Natural killer cell (primary cell): ENCODE data around the gene RTL5. TPM values are rescaled to one million over a fixed set of nuclear protein-coding genes. Genes with fewer than 3 reads are reported as not detected.

Experiments
- ATAC-seq, 3 donors: fragments of 150-1000 bp in 2 of 3; fragments of 200-7000 bp in 1 of 3; cut with Tn5 transposase; 1 replicate in 1 of 3; 2 replicates in 2 of 3; pipeline ENCODE4 v1.10.0; 2021; ENCODE audit warnings: mild to moderate bottlenecking in 2 of 3, moderate library complexity in 2 of 3
- DNase-seq, 2 donors: peaks; one replicate each; pipeline versions ENCODE4 v3.0.0 to v3.0.0-alpha.2; 2013 to 2021; ENCODE audit warnings: mixed read lengths in 1 of 2
- H3K27ac ChIP-seq: one replicate; pipeline ENCODE4 v1.5.1; 2013; ENCODE audit warnings: mild to moderate bottlenecking, low read length
- H3K27me3 ChIP-seq: one replicate; pipeline ENCODE4 v1.6.1; 2013; ENCODE audit warnings: low read length; ENCODE audit not compliant: control insufficient read depth, insufficient read depth
- H3K36me3 ChIP-seq: one replicate; pipeline ENCODE4 v1.6.1; 2013; ENCODE audit warnings: low read length; ENCODE audit not compliant: control insufficient read depth, insufficient read depth
- H3K4me1 ChIP-seq: one replicate; pipeline ENCODE4 v1.6.1; 2013; ENCODE audit warnings: low read length; ENCODE audit not compliant: control insufficient read depth, insufficient read depth
- H3K4me3 ChIP-seq: one replicate; pipeline ENCODE4 v1.5.1; 2013; ENCODE audit warnings: low read length
- H3K9me3 ChIP-seq: one replicate; pipeline ENCODE4 v1.6.1; 2013; ENCODE audit warnings: low read length; ENCODE audit not compliant: control insufficient read depth, insufficient read depth
- H3K27ac Mint-ChIP-seq, 2 donors: one replicate each; pipeline ENCODE4 v1.8.0; 2022; ENCODE audit warnings: mild to moderate bottlenecking in 2 of 2, mixed read lengths in 2 of 2, moderate library complexity in 1 of 2
- H3K27me3 Mint-ChIP-seq, 2 donors: one replicate each; pipeline ENCODE4 v1.8.0; 2022; ENCODE audit warnings: low read depth in 2 of 2, mixed read lengths in 2 of 2
- H3K36me3 Mint-ChIP-seq: one replicate; pipeline ENCODE4 v1.8.0; 2022; ENCODE audit warnings: mixed read lengths
- H3K4me1 Mint-ChIP-seq, 2 donors: one replicate each; pipeline ENCODE4 v1.8.0; 2022; ENCODE audit warnings: mixed read lengths in 2 of 2
- H3K4me3 Mint-ChIP-seq: one replicate; pipeline ENCODE4 v1.8.0; 2022; ENCODE audit warnings: mild to moderate bottlenecking, moderate library complexity, mixed read lengths
- H3K9me3 Mint-ChIP-seq, 2 donors: one replicate each; pipeline ENCODE4 v1.8.0; 2022; ENCODE audit warnings: mixed read lengths in 2 of 2
- CTCF ChIP-seq: fragments of 200-600 bp; IDR thresholded peaks from one replicate; pipeline ENCODE4 v1.8.0; 2022; ENCODE audit warnings: antibody characterized with exemption
- WGBS: methylation state at CpG from one replicate; pipeline ENCODE4 v1.1.7; 2013; ENCODE audit warnings: missing lambda C conversion rate; ENCODE audit not compliant: insufficient coverage; 5-methylcytosine and 5-hydroxymethylcytosine counted together
- intact Hi-C: fragments of 100-400 bp; cut with micrococcal nuclease; formaldehyde crosslinking; loops from one replicate; pipeline ENCODE4 v1.14.2; 2022
- total RNA-seq, 4 donors: library from RNA; stranded (reverse); fragments of 120-200 nt in 1 of 4; gene quantifications; one replicate each; pipeline versions ENCODE4 v1.2.3 to v1.2.4, GENCODE V29; 2013 to 2022

The RTL5 gene
- total RNA-seq, 3 donors from 2014 or later (not counting 1 experiment from before 2014, with no cell fraction given): 1.3 to 1.8 (median 1.7) TPM

GRCh38 chrX:72169008-72169728, 37.5 kb upstream of the RTL5 start:
- WGBS: 0% methylated on average over 1 of the region's 6 CpGs

GRCh38 chrX:72165551-72165950, 33.8 kb upstream of the RTL5 start:
- Mint-ChIP-seq H3K27me3 (no peaks in the 10 kb centered on the region), H3K9me3 (no peaks in the 10 kb centered on the region), H3K27ac (no peak overlapping the region), H3K36me3 (no peaks in the 10 kb centered on the region), H3K4me3 (no peak overlapping the region), H3K4me1 (no peaks in the 10 kb centered on the region)
- H3K27me3 ChIP-seq: no peaks in the 10 kb centered on the region
- H3K27ac ChIP-seq: no peak overlapping the region
- H3K4me3 ChIP-seq: no peak overlapping the region
- no peak for TF ChIP-seq CTCF
- no peaks in the 10 kb centered on the region for H3K9me3 ChIP-seq
- H3K4me1 ChIP-seq: no peaks in the 10 kb centered on the region
- H3K36me3 ChIP-seq: no peaks in the 10 kb centered on the region
- intact Hi-C loops: no loop called here
- DNase-seq: no peak
- no CpG with 5 or more reads among the region's 4 CpGs for WGBS
- no peak for ATAC-seq

More at GRCh38 chrX:72169008-72169728, 37.5 kb upstream of the RTL5 start:
- no peaks in the 10 kb centered on the region for H3K36me3 ChIP-seq
- H3K4me1 ChIP-seq: no peaks in the 10 kb centered on the region
- Mint-ChIP-seq H3K27ac (peak overlapping the region; percentile 73 to 80), H3K4me3 (peak overlapping the region; percentile 59), H3K27me3 (no peaks in the 10 kb centered on the region), H3K4me1 (no peaks in the 10 kb centered on the region), H3K9me3 (no peaks in the 10 kb centered on the region), H3K36me3 (no peaks in the 10 kb centered on the region)
- no peaks in the 10 kb centered on the region for H3K9me3 ChIP-seq
- intact Hi-C loops: no loop called here
- TF ChIP-seq CTCF: no peak
- peak in 1 of 2 donors; percentile 78 for DNase-seq
- peak overlapping the region; percentile 83 for H3K27ac ChIP-seq
- no peaks in the 10 kb centered on the region for H3K27me3 ChIP-seq
- ATAC-seq: peak; percentile 88 to 90 (median 89)
- H3K4me3 ChIP-seq: peak overlapping the region; percentile 32

GRCh38 chrX:72159769-72160168, 28.1 kb upstream of the RTL5 start:
- Histone ChIP-seq H3K4me1 (no peaks in the 10 kb centered on the region), H3K27ac (no peak overlapping the region), H3K36me3 (no peaks in the 10 kb centered on the region), H3K9me3 (no peaks in the 10 kb centered on the region), H3K4me3 (no peak overlapping the region), H3K27me3 (no peaks in the 10 kb centered on the region)
- ATAC-seq: no peak
- H3K4me3 Mint-ChIP-seq: no peak overlapping the region
- H3K27ac Mint-ChIP-seq: no peak overlapping the region
- H3K9me3 Mint-ChIP-seq: no peaks in the 10 kb centered on the region
- 84% methylated on average over 10 of the region's 10 CpGs for WGBS
- no peaks in the 10 kb centered on the region for H3K4me1 Mint-ChIP-seq
- DNase-seq: no peak
- TF ChIP-seq CTCF: no peak
- H3K27me3 Mint-ChIP-seq: peaks cover 0 to 16% of the 10 kb centered on the region in 2 donors
- intact Hi-C loops: no loop called here
- H3K36me3 Mint-ChIP-seq: no peaks in the 10 kb centered on the region

GRCh38 chrX:72158773-72159172, 27.1 kb upstream of the RTL5 start:
- Histone ChIP-seq H3K27me3 (no peaks in the 10 kb centered on the region), H3K36me3 (no peaks in the 10 kb centered on the region), H3K4me1 (no peaks in the 10 kb centered on the region), H3K27ac (no peak overlapping the region), H3K4me3 (no peak overlapping the region), H3K9me3 (no peaks in the 10 kb centered on the region)
- no peaks in the 10 kb centered on the region for H3K4me1 Mint-ChIP-seq
- intact Hi-C loops: no loop called here
- TF ChIP-seq CTCF: no peak
- no peaks in the 10 kb centered on the region for H3K36me3 Mint-ChIP-seq
- 85% methylated on average over 3 of the region's 3 CpGs for WGBS
- ATAC-seq: no peak
- no peak overlapping the region for H3K27ac Mint-ChIP-seq
- H3K27me3 Mint-ChIP-seq: peaks cover 0 to 16% of the 10 kb centered on the region in 2 donors
- no peak overlapping the region for H3K4me3 Mint-ChIP-seq
- H3K9me3 Mint-ChIP-seq: no peaks in the 10 kb centered on the region
- no peak for DNase-seq
